Thyroid gland (tissue), 4 donors: ENCODE results near the gene RAN.
"Not testable (repeated sequence)": the region's sequence is repeated elsewhere in the genome, so short reads cannot be mapped to it uniquely, and the experiment has no call there.

Experiments
- CTCF ChIP-seq, 6 experiments: fragments of 200-600 bp in 3 of 6; fragments of 450-650 bp in 3 of 6; sonication (generic) in 3 of 6; IDR thresholded peaks; one replicate each; pipeline ENCODE4 v1.5.1; 2016 to 2019; ENCODE audit warnings: antibody characterized with exemption in 6 of 6, mild to moderate bottlenecking in 2 of 6, inconsistent platforms in 1 of 6, moderate library complexity in 1 of 6
- POLR2A ChIP-seq, 2 donors: fragments of 450-650 bp; IDR thresholded peaks; one replicate each; pipeline ENCODE4 v1.6.1; 2017; ENCODE audit warnings: antibody characterized with exemption in 2 of 2, mild to moderate bottlenecking in 2 of 2, moderate library complexity in 1 of 2

- not testable (repeated sequence) for TF ChIP-seq CTCF, POLR2A (IDR thresholded peaks at IDR 0.05)
Measured at GRCh38 chr12:130875708-130876107, 3.8 kb downstream of the RAN start.
